Neutrophil (primary cell): ENCODE data around the gene SAMD8.
A peak's percentile ranks its signal among the peaks of the same experiment; 100 is the strongest.

Experiments used
- H3K27ac ChIP-seq: fragments of 200-600 bp; sonication (generic); 2 replicates; pipeline ENCODE4 v1.5.1; 2016; ENCODE audit warnings: mild to moderate bottlenecking, moderate library complexity
- H3K27me3 ChIP-seq: fragments of 200-600 bp; sonication (generic); 2 replicates; pipeline ENCODE4 v1.6.0; 2016; ENCODE audit warnings: mild to moderate bottlenecking
- H3K36me3 ChIP-seq: fragments of 200-600 bp; sonication (generic); 2 replicates; pipeline ENCODE4 v1.5.1; 2017
- H3K4me1 ChIP-seq, 2 experiments: fragments of 200-600 bp in 1 of 2; sonication (generic) in 1 of 2; 1 replicate in 1 of 2; 2 replicates in 1 of 2; pipeline versions ENCODE4 v1.5.1 to v1.6.1; 2013 to 2016; ENCODE audit warnings: low read depth in 1 of 2, low read length in 1 of 2, mild to moderate bottlenecking in 1 of 2, moderate library complexity in 1 of 2; ENCODE audit not compliant: control insufficient read depth in 1 of 2, insufficient read depth in 1 of 2
- H3K4me3 ChIP-seq, 2 experiments: fragments of 200-600 bp in 1 of 2; sonication (generic) in 1 of 2; 1 replicate in 1 of 2; 2 replicates in 1 of 2; pipeline ENCODE4 v1.5.1; 2013 to 2016; ENCODE audit warnings: low read depth in 1 of 2, low read length in 1 of 2, mild to moderate bottlenecking in 1 of 2, moderate library complexity in 1 of 2
- H3K9me3 ChIP-seq: fragments of 200-600 bp; sonication (generic); 2 replicates; pipeline ENCODE4 v1.5.1; 2016
- CTCF ChIP-seq: fragments of 200-600 bp; sonication (generic); IDR thresholded peaks from 2 replicates; pipeline ENCODE4 v1.5.1; 2016; ENCODE audit warnings: antibody characterized with exemption

The SAMD8 gene

GRCh38 chr10:75097666-75098285 lies 13.7 kb upstream of the SAMD8 start:
- no peaks in the 10 kb centered on the region for H3K27me3 ChIP-seq
- H3K4me3 ChIP-seq: no peak overlapping the region
- H3K9me3 ChIP-seq: no peaks in the 10 kb centered on the region
- H3K27ac ChIP-seq: no peak overlapping the region
- TF ChIP-seq CTCF: no peak
- peaks cover 28% of the 10 kb centered on the region for H3K36me3 ChIP-seq
- peaks cover 0 to 7% of the 10 kb centered on the region in 2 experiments for H3K4me1 ChIP-seq

GRCh38 chr10:75098902-75099673 lies 12.4 kb upstream of the SAMD8 start:
- Histone ChIP-seq H3K27ac (no peak overlapping the region), H3K36me3 (peaks cover 16% of the 10 kb centered on the region), H3K27me3 (no peaks in the 10 kb centered on the region), H3K4me1 (peaks cover 10 to 11% of the 10 kb centered on the region in 2 experiments), H3K4me3 (no peak overlapping the region), H3K9me3 (no peaks in the 10 kb centered on the region)
- TF ChIP-seq CTCF: no peak

- Histone ChIP-seq H3K27me3 (no peaks in the 10 kb centered on the region), H3K9me3 (no peaks in the 10 kb centered on the region), H3K36me3 (peaks cover 5% of the 10 kb centered on the region), H3K4me1 (peaks cover 19 to 21% of the 10 kb centered on the region in 2 experiments), H3K27ac (no peak overlapping the region), H3K4me3 (no peak overlapping the region)
- TF ChIP-seq CTCF: peak; percentile 95
These were observed 11.3 kb upstream of the SAMD8 start for GRCh38 chr10:75099952-75100763.

- no peaks in the 10 kb centered on the region for H3K27me3 ChIP-seq
- no peaks in the 10 kb centered on the region for H3K36me3 ChIP-seq
- TF ChIP-seq CTCF: no peak
- H3K4me1 ChIP-seq: peaks cover 19 to 26% of the 10 kb centered on the region in 2 experiments
- no peak overlapping the region for H3K4me3 ChIP-seq
- no peak overlapping the region for H3K27ac ChIP-seq
- no peaks in the 10 kb centered on the region for H3K9me3 ChIP-seq
These were observed 10.6 kb upstream of the SAMD8 start for GRCh38 chr10:75100764-75101291.

- no peaks in the 10 kb centered on the region for H3K36me3 ChIP-seq
These were observed 9.8 kb upstream of the SAMD8 start for GRCh38 chr10:75101416-75102251.

More at GRCh38 chr10:75101416-75102251, 9.8 kb upstream of the SAMD8 start:
- Histone ChIP-seq H3K9me3 (no peaks in the 10 kb centered on the region), H3K27me3 (no peaks in the 10 kb centered on the region), H3K27ac (no peak overlapping the region), H3K4me3 (no peak overlapping the region), H3K4me1 (peaks cover 25 to 33% of the 10 kb centered on the region in 2 experiments)
- no peak for TF ChIP-seq CTCF
